NCI-H1694 (cell line): ENCODE data around the gene UCK1.

Experiments used
- DNase-seq: peaks from one replicate; lab custom pipeline; 2025; lab: John Stamatoyannopoulos, UW

The UCK1 gene

GRCh38 chr9:131496844-131497405 lies 34.1 kb downstream of the UCK1 start:
- DNase-seq = no peak

- no peak for DNase-seq
Observed at GRCh38 chr9:131495785-131496184, 35.3 kb downstream of the UCK1 start.

- DNase-seq = no peak
Observed at GRCh38 chr9:131494296-131494870, 36.7 kb downstream of the UCK1 start.

- DNase-seq = no peak
Observed at GRCh38 chr9:131492070-131492469, 39.0 kb downstream of the UCK1 start.

GRCh38 chr9:131491001-131491710 lies 39.9 kb downstream of the UCK1 start:
- no peak for DNase-seq

GRCh38 chr9:131490514-131490913 lies 40.5 kb downstream of the UCK1 start:
- DNase-seq = no peak

GRCh38 chr9:131487621-131488031 lies 43.4 kb downstream of the UCK1 start:
- no peak for DNase-seq

GRCh38 chr9:131487001-131487400 lies 44.1 kb downstream of the UCK1 start:
- DNase-seq = no peak

GRCh38 chr9:131485728-131486422 lies 45.2 kb downstream of the UCK1 start:
- no peak for DNase-seq

GRCh38 chr9:131485206-131485605 lies 45.9 kb downstream of the UCK1 start:
- DNase-seq = no peak

GRCh38 chr9:131484560-131485185 lies 46.4 kb downstream of the UCK1 start:
- DNase-seq = no peak

GRCh38 chr9:131484051-131484445 lies 47.0 kb downstream of the UCK1 start:
- no peak for DNase-seq

GRCh38 chr9:131483319-131484050 lies 47.6 kb downstream of the UCK1 start:
- DNase-seq = peak; percentile 49

GRCh38 chr9:131482343-131483006 lies 48.6 kb downstream of the UCK1 start:
- no peak for DNase-seq

- DNase-seq = no peak
Observed at GRCh38 chr9:131481441-131482342, 49.4 kb downstream of the UCK1 start.

- no peak for DNase-seq
Observed at GRCh38 chr9:131480258-131480657, 50.8 kb downstream of the UCK1 start.

GRCh38 chr9:131478911-131479310 lies 52.2 kb downstream of the UCK1 start:
- DNase-seq = no peak

- no peak for DNase-seq
Observed at GRCh38 chr9:131478421-131478868, 52.6 kb downstream of the UCK1 start.

GRCh38 chr9:131477816-131478419 lies 53.1 kb downstream of the UCK1 start:
- DNase-seq = no peak

GRCh38 chr9:131477367-131477766 lies 53.7 kb downstream of the UCK1 start:
- DNase-seq = no peak
